Ovary (tissue), 9 donors: ENCODE results near the gene TTC7B. TPM values are rescaled to one million over a fixed set of nuclear protein-coding genes. Genes with fewer than 3 reads are reported as not detected.

Experiments used
- DNase-seq, 5 donors: peaks; one replicate each; pipeline ENCODE4 v3.0.0-alpha.2; 2019 to 2020
- H3K27ac ChIP-seq, 2 donors: fragments of 200-600 bp; one replicate each; pipeline versions ENCODE4 v1.5.1 to v1.8.0; 2019 to 2022
- H3K27me3 ChIP-seq: fragments of 200-600 bp; one replicate; pipeline ENCODE4 v1.8.0; 2022
- H3K36me3 ChIP-seq: fragments of 200-600 bp; sonication (generic); one replicate; pipeline ENCODE4 v1.5.1; 2019
- H3K4me1 ChIP-seq: one replicate; pipeline ENCODE4 v1.8.1; 2013; ENCODE audit warnings: mild to moderate bottlenecking, moderate library complexity; ENCODE audit not compliant: insufficient read depth
- H3K4me3 ChIP-seq: fragments of 200-600 bp; sonication (generic); one replicate; pipeline ENCODE4 v1.5.1; 2017
- H3K9me3 ChIP-seq, 2 donors: fragments of 200-600 bp in 1 of 2; sonication (generic) in 1 of 2; one replicate each; pipeline versions ENCODE4 v1.5.1 to v1.8.1; 2013 to 2019; ENCODE audit warnings: mild to moderate bottlenecking in 1 of 2, moderate library complexity in 1 of 2
- EP300 ChIP-seq: sonication (generic); formaldehyde crosslinking; IDR thresholded peaks from one replicate; pipeline ENCODE4 v1.6.1; 2017; ENCODE audit warnings: antibody characterized with exemption
- POLR2A ChIP-seq: fragments of 450-650 bp; IDR thresholded peaks from one replicate; pipeline ENCODE4 v1.6.1; 2017; ENCODE audit warnings: antibody characterized with exemption, mild to moderate bottlenecking, moderate library complexity
- WGBS, 3 donors: extraction: QIAGEN DNeasy Blood & Tissue Kit in 1 of 3; methylation state at CpG; one replicate each; pipeline versions ENCODE4 v1.1.5 to v1.1.7; 2013 to 2017; 5-methylcytosine and 5-hydroxymethylcytosine counted together
- intact Hi-C, 4 donors: fragments of 100-400 bp; cut with DNase I; formaldehyde crosslinking; loops; one replicate each; pipeline versions ENCODE4 v1.11.0 to v1.15.1; 2022 to 2023
- polyA plus RNA-seq, 2 donors: library from polyadenylated mRNA; stranded (reverse); fragments of 200-250 nt in 1 of 2; fragments of 350-450 nt in 1 of 2; fragmentation: Illumina TruSeq in 1 of 2; extraction: RNeasy Lipid Tissue Mini Kit (QIAGEN cat#74804) in 1 of 2; gene quantifications; one replicate each; pipeline ENCODE4 v1.2.3, GENCODE V29; 2013 to 2014
- total RNA-seq, 7 donors: library from RNA; depleted of rRNA in 2 of 7; stranded (reverse); fragments of >200 nt in 2 of 7; fragmentation: NEBNext Ultra II Directional in 3 of 7; extraction: Animal tissue kit (Norgen Biotek cat#: 25700) in 3 of 7; gene quantifications; one replicate each; pipeline versions ENCODE4 v1.1.0 to v1.2.4, GENCODE V29; 2016 to 2023
- TF ChIP-seq, protein P1 (sequence below), 3 donors: fragments of 450-650 bp in 2 of 3; fragments of 200-600 bp in 1 of 3; IDR thresholded peaks; one replicate each; pipeline versions ENCODE4 v1.5.1 to v1.8.0; 2016 to 2022; ENCODE audit warnings: antibody characterized with exemption in 3 of 3, mild to moderate bottlenecking in 1 of 3
- donor health status: DM: no; HTN: no; CAD: no; lungs with moderate emphysema.
- donor health status: DM: no; HTN: no; CAD: no.
- donor health status: Bipolar disorder and iron deficiency.
- donor health status: DM: yes; HTN: yes; CAD: no.
- donor health status: DM: no; HTN: no; CAD: no.
- donor health status: DM: yes; HTN: yes; CAD: no.

The TTC7B gene
- total and polyA plus RNA-seq, 9 donors = 18.2 to 39.5 (median 34.2) TPM

DNA sequence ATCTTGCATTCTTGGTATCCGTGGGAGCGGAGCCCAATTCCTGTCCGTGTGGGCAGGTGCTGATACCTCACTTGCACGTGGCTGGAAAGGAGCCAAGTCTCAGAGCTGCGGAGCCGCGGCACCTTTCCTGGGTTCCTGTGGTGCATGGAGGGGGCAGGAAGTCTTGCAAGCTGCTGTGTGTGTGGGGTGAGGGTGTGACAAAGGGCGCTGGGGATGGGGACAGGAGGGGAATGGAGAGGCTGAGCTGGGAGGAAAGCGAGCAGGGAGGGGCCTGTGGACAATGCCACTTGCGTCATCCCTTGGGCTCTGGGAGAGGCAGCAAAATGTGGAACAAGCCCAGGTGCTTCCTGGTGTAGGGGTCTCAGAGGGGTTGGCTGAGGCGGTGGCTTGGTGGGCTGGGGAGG, 332.7 kb downstream of the TTC7B start:
- DNase-seq = no peak
- H3K9me3 ChIP-seq = no peaks in the 10 kb centered on the region
- no peak for TF ChIP-seq POLR2A
- TF ChIP-seq EP300 = no peak
- TF ChIP-seq, protein P1, sequence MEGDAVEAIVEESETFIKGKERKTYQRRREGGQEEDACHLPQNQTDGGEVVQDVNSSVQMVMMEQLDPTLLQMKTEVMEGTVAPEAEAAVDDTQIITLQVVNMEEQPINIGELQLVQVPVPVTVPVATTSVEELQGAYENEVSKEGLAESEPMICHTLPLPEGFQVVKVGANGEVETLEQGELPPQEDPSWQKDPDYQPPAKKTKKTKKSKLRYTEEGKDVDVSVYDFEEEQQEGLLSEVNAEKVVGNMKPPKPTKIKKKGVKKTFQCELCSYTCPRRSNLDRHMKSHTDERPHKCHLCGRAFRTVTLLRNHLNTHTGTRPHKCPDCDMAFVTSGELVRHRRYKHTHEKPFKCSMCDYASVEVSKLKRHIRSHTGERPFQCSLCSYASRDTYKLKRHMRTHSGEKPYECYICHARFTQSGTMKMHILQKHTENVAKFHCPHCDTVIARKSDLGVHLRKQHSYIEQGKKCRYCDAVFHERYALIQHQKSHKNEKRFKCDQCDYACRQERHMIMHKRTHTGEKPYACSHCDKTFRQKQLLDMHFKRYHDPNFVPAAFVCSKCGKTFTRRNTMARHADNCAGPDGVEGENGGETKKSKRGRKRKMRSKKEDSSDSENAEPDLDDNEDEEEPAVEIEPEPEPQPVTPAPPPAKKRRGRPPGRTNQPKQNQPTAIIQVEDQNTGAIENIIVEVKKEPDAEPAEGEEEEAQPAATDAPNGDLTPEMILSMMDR (IDR thresholded peaks at IDR 0.05) = no peak
- no peaks in the 10 kb centered on the region for H3K27me3 ChIP-seq
- no peaks in the 10 kb centered on the region for H3K36me3 ChIP-seq
- no peak overlapping the region for H3K4me3 ChIP-seq
- peaks cover 3% of the 10 kb centered on the region for H3K4me1 ChIP-seq
- WGBS, 3 donors = 36 to 37% (median 36%) methylated on average over 11 of the region's 11 CpGs
- intact Hi-C loops = no loop called here
- H3K27ac ChIP-seq = no peak overlapping the region

DNA sequence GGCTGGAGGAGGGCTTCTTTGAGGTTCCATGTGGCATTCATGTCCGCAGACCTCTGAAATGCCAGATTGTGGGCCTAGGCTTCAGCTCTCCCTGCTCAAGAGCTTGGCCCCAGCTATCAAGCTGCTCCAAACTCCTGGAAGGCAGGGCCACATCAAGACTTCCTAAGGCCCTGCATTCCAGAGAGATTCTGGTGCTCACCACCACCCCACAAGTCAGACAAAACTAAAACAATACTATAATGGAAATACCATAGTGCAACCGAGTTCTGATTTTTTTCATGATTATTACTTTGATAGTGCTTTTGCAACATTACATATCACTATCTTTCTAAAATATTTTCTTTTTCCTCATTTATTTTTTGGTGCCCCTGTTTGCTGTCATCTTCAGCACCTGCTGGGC, 333.1 kb downstream of the TTC7B start:
- Histone ChIP-seq H3K4me3 (no peak overlapping the region), H3K4me1 (peaks cover 3% of the 10 kb centered on the region), H3K36me3 (no peaks in the 10 kb centered on the region), H3K27ac (no peak overlapping the region), H3K27me3 (no peaks in the 10 kb centered on the region), H3K9me3 (no peaks in the 10 kb centered on the region)
- 78 to 82% (median 79%) methylated on average over 2 of the region's 2 CpGs for WGBS, 3 donors
- intact Hi-C loops = no loop called here
- no peak for DNase-seq
- TF ChIP-seq POLR2A = no peak
- TF ChIP-seq EP300 = no peak
- TF ChIP-seq, protein P1 (IDR thresholded peaks at IDR 0.05) = no peak

DNA sequence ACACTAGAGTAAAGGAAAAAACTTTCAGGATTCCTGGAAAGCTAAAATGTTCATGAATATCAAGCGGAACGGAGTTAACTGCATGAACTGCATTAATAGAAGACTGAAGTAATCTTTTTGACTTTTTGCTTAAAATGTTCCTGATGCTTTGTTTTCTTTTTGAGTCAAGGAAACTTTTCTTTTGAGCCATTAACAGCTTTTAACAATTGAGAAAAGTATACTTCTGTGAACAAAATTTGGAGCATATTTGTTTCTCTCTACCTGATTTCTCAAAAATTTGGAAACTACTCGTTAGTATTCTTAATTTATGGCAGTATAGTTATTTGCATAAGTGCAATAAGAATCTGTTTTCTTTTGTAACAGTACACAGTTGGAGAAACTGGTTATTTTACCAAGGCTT, 340.9 kb downstream of the TTC7B start:
- 50 to 78% (median 73%) methylated on average over 3 of the region's 3 CpGs for WGBS, 3 donors
- H3K27me3 ChIP-seq = no peaks in the 10 kb centered on the region
- intact Hi-C loops = no loop called here
- H3K9me3 ChIP-seq = no peaks in the 10 kb centered on the region
- no peak overlapping the region for H3K27ac ChIP-seq
- TF ChIP-seq POLR2A (no peak), EP300 (no peak)
- TF ChIP-seq, protein P1 (IDR thresholded peaks at IDR 0.05) = no peak
- DNase-seq = no peak
- H3K4me3 ChIP-seq = no peak overlapping the region
- no peaks in the 10 kb centered on the region for H3K4me1 ChIP-seq
- H3K36me3 ChIP-seq = no peaks in the 10 kb centered on the region

Other genes with a start within 250 kb of the TTC7B start
- 10 to 100 TPM in 4 of 7 donors, 1 to 10 TPM in 3; 6.7 to 19.0 (median 10.3) TPM for gene RPS6KA5, start 244.2 kb upstream of the TTC7B start, total RNA-seq
- 1 to 10 TPM; 3.8 to 5.2 TPM for gene RPS6KA5, start 244.2 kb upstream of the TTC7B start, polyA plus RNA-seq